HCT116 (cell line): ENCODE data around the gene GRIFIN. TPM values are rescaled to one million over a fixed set of nuclear protein-coding genes. Genes with fewer than 3 reads are reported as not detected.

ENCODE experiments used
- ATAC-seq: fragments of 200-7000 bp; cut with Tn5 transposase; 2 replicates; pipeline ENCODE4 v1.9.1; 2020; ENCODE audit warnings: mild to moderate bottlenecking, moderate library complexity
- BruUV-seq: library from RNA; stranded (reverse); fragments of 400-500 nt; replicated peaks from 2 replicates; lab custom pipeline; 2021; lab: Mats Ljungman, UMichigan
- CTCF ChIA-PET: fragments of 300-600 bp; sonication (Branson Sonifier 250); formaldehyde crosslinking; loops from one replicate; lab custom pipeline; 2021; ENCODE audit warnings: antibody characterized with exemption; lab: Charles Lee
- POLR2A ChIA-PET: fragments of 300-600, 350-600 bp; sonication (Branson Sonifier 250); formaldehyde crosslinking; loops from one replicate; lab custom pipeline; 2021; ENCODE audit warnings: antibody characterized with exemption; lab: Charles Lee
- RAD21 ChIA-PET, 2 experiments: fragments of 300-600 bp; sonication (Branson Sonifier 250); formaldehyde crosslinking; loops; one replicate each; lab custom pipeline; 2023; ENCODE audit warnings: low total read pairs in 2 of 2; ENCODE audit not compliant: uncharacterized antibody in 2 of 2, unreplicated experiment in 2 of 2, low non-redundant PET in 1 of 2; lab: Charles Lee
- DNase-seq: peaks from one replicate; pipeline ENCODE4 v3.0.0-alpha.2; 2010; ENCODE audit warnings: low read depth, low spot score
- H2AFZ ChIP-seq: fragments of 200-600 bp; shearing (Covaris generic), sonication (generic); 2 replicates; pipeline ENCODE4 v1.6.1; 2017; ENCODE audit warnings: low read depth, mixed run types, mixed read lengths, antibody characterized with exemption, low read length; ENCODE audit not compliant: poor library complexity, severe bottlenecking
- H3K27ac ChIP-seq: 2 replicates; pipeline ENCODE4 v1.5.1; 2012; ENCODE audit warnings: low read depth, low read length
- H3K27me3 ChIP-seq: fragments of 200-600 bp; sonication (generic); 2 replicates; pipeline ENCODE4 v1.6.1; 2016; ENCODE audit warnings: mixed run types, low read length, mixed read lengths; ENCODE audit not compliant: insufficient read depth
- H3K36me3 ChIP-seq, 2 experiments: fragments of 200-500 bp in 1 of 2; fragments of 200-600 bp in 1 of 2; sonication (Bioruptor generic) in 1 of 2; sonication (generic) in 1 of 2; 2 replicates each; pipeline versions ENCODE4 v1.5.1 to v1.6.1; 2014 to 2016; ENCODE audit warnings: low read length in 2 of 2, inconsistent platforms in 1 of 2, mixed read lengths in 1 of 2, mixed run types in 1 of 2; ENCODE audit not compliant: insufficient read depth in 2 of 2, control insufficient read depth in 1 of 2
- H3K4me1 ChIP-seq, 2 experiments: fragments of 200-600 bp in 1 of 2; sonication (generic) in 1 of 2; 2 replicates each; pipeline versions ENCODE4 v1.5.1 to v1.6.1; 2012 to 2017; ENCODE audit warnings: low read length in 2 of 2, inconsistent platforms in 1 of 2, mild to moderate bottlenecking in 1 of 2, mixed read lengths in 1 of 2, mixed run types in 1 of 2, moderate library complexity in 1 of 2; ENCODE audit not compliant: insufficient read depth in 2 of 2, control insufficient read depth in 1 of 2
- H3K4me2 ChIP-seq: fragments of 200-600 bp; sonication (generic); 2 replicates; pipeline ENCODE4 v1.6.1; 2017; ENCODE audit warnings: mixed run types, low read length, mixed read lengths
- H3K4me3 ChIP-seq, 2 experiments: fragments of 200-600 bp in 1 of 2; sonication (generic) in 1 of 2; replicated peaks in 1 of 2; 2 replicates each; pipeline ENCODE4 v1.5.1; 2011 to 2016; ENCODE audit warnings: low read length in 2 of 2, control low read depth in 1 of 2, low read depth in 1 of 2, mild to moderate bottlenecking in 1 of 2, mixed read lengths in 1 of 2, mixed run types in 1 of 2
- H3K79me2 ChIP-seq: fragments of 200-600 bp; sonication (generic); 2 replicates; pipeline ENCODE4 v1.6.1; 2017; ENCODE audit warnings: mild to moderate bottlenecking, mixed run types, low read length, moderate library complexity, mixed read lengths; ENCODE audit not compliant: insufficient read depth
- H3K9ac ChIP-seq: fragments of 200-600 bp; sonication (generic); 2 replicates; pipeline ENCODE4 v1.6.1; 2016; ENCODE audit warnings: low read length, mixed read lengths
- H3K9me2 ChIP-seq: fragments of 200-600 bp; sonication (generic), shearing (Covaris generic); 2 replicates; pipeline ENCODE4 v1.6.1; 2017; ENCODE audit warnings: mixed run types, mild to moderate bottlenecking, moderate library complexity; ENCODE audit not compliant: insufficient read depth
- H3K9me3 ChIP-seq, 2 experiments: fragments of 200-500 bp in 1 of 2; fragments of 200-600 bp in 1 of 2; sonication (Bioruptor generic) in 1 of 2; sonication (generic) in 1 of 2; 2 replicates each; pipeline ENCODE4 v1.6.1; 2014 to 2017; ENCODE audit warnings: low read length in 2 of 2, mixed read lengths in 2 of 2, inconsistent platforms in 1 of 2, low read depth in 1 of 2, mild to moderate bottlenecking in 1 of 2, mixed run types in 1 of 2, moderate library complexity in 1 of 2; ENCODE audit not compliant: control insufficient read depth in 1 of 2, insufficient read depth in 1 of 2
- H4K20me1 ChIP-seq: fragments of 200-600 bp; sonication (generic), shearing (Covaris generic); 2 replicates; pipeline ENCODE4 v1.6.1; 2017; ENCODE audit warnings: mixed run types, mild to moderate bottlenecking, moderate library complexity; ENCODE audit not compliant: insufficient read depth
- CTCF ChIP-seq, 3 experiments: fragments of 200-600 bp in 1 of 3; sonication (generic) in 1 of 3; IDR thresholded peaks in 2 of 3; conservative IDR thresholded peaks in 1 of 3; 2 replicates each; pipeline ENCODE4 v1.5.1; 2012 to 2017; ENCODE audit warnings: low read depth in 2 of 3, low read length in 2 of 3, antibody characterized with exemption in 1 of 3, borderline replicate concordance in 1 of 3, control low read depth in 1 of 3, mild to moderate bottlenecking in 1 of 3, mixed read lengths in 1 of 3, mixed run types in 1 of 3, moderate library complexity in 1 of 3; ENCODE audit not compliant: insufficient read depth in 1 of 3
- EGR1 ChIP-seq: IDR thresholded peaks from 2 replicates; pipeline ENCODE4 v1.6.1; 2012; ENCODE audit warnings: low read depth
- EZH2 ChIP-seq: fragments of 200-600 bp; sonication (generic); IDR thresholded peaks from 2 replicates; pipeline ENCODE4 v1.6.1; 2017; ENCODE audit warnings: antibody characterized with exemption, mixed run types
- FOSL1 ChIP-seq: IDR thresholded peaks from 2 replicates; pipeline ENCODE4 v1.6.1; 2012; ENCODE audit warnings: low read depth
- SIN3A ChIP-seq: IDR thresholded peaks from 2 replicates; pipeline ENCODE4 v1.6.1; 2012; ENCODE audit warnings: low read depth
- SP1 ChIP-seq: IDR thresholded peaks from 2 replicates; pipeline ENCODE4 v1.6.1; 2012; ENCODE audit warnings: low read depth
- SRF ChIP-seq: IDR thresholded peaks from 2 replicates; pipeline ENCODE4 v1.6.1; 2012; ENCODE audit warnings: low read depth
- TCF7L2 ChIP-seq: IDR thresholded peaks from 2 replicates; pipeline ENCODE4 v1.7.0; 2011; ENCODE audit warnings: borderline replicate concordance, inconsistent platforms; ENCODE audit not compliant: insufficient read depth, insufficient read length; ENCODE audit errors: extremely low read depth
- YY1 ChIP-seq: IDR thresholded peaks from 2 replicates; pipeline ENCODE4 v1.6.1; 2011; ENCODE audit warnings: low read length, low read depth, moderate library complexity, mild to moderate bottlenecking; ENCODE audit not compliant: insufficient replicate concordance; ENCODE audit errors: extremely low read depth
- intact Hi-C: fragments of 100-400 bp; cut with micrococcal nuclease; formaldehyde crosslinking; loops from 2 replicates; pipeline ENCODE4 v1.10.0; 2022
- total RNA-seq: library from RNA; stranded (reverse); gene quantifications from one replicate; pipeline ENCODE4 v1.2.1, GENCODE V29; 2021; ENCODE audit not compliant: unreplicated experiment
- TF ChIP-seq, protein P1 (sequence below): IDR thresholded peaks from 2 replicates; pipeline ENCODE4 v1.6.1; 2012

The GRIFIN gene
- total RNA-seq, 1 experiment from 2014 or later, result not detected

GRCh38 chr7:2494191-2495130, 18.3 kb upstream of the GRIFIN start:
- no peak overlapping the region for H3K27ac ChIP-seq
- POLR2A ChIA-PET, result no interaction called here
- DNase-seq, result no peak
- H3K9me3 ChIP-seq, result no peaks in the 10 kb centered on the region
- CTCF ChIA-PET, result no interaction called here
- no peaks in the 10 kb centered on the region for H3K79me2 ChIP-seq
- no peak overlapping the region for H3K9ac ChIP-seq
- ATAC-seq, result no peak
- H4K20me1 ChIP-seq, result no peaks in the 10 kb centered on the region
- intact Hi-C loops, result no loop called here
- H2AFZ ChIP-seq, result no peak overlapping the region
- no peaks in the 10 kb centered on the region for H3K9me2 ChIP-seq
- H3K4me1 ChIP-seq, result no peaks in the 10 kb centered on the region; a peak in 1 of 4 replicates
- RAD21 ChIA-PET, result no interaction called here
- no peak overlapping the region for H3K4me2 ChIP-seq
- BruUV-seq, result no TSS peak
- no peak overlapping the region for H3K4me3 ChIP-seq
- H3K27me3 ChIP-seq, result no peaks in the 10 kb centered on the region
- TF ChIP-seq YY1 (no peak), EZH2 (no peak), TCF7L2 (no peak), EGR1 (no peak), SRF (no peak), CTCF (IDR thresholded peaks at IDR 0.05 in 2 of 3, conservative IDR thresholded peaks at IDR 0.05 in 1 of 3; ENCODE audit: borderline replicate concordance in 1 of 3, insufficient read depth in 1 of 3, low read depth in 2 of 3, low read length in 2 of 3) (no peak), FOSL1 (no peak), SIN3A (no peak), SP1 (no peak)
- TF ChIP-seq, protein P1, sequence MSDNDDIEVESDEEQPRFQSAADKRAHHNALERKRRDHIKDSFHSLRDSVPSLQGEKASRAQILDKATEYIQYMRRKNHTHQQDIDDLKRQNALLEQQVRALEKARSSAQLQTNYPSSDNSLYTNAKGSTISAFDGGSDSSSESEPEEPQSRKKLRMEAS, result no peak
- H3K36me3 ChIP-seq, result no peaks in the 10 kb centered on the region
